ENCODE data around the gene ZBED1.
"Not testable (repeated sequence)": the region's sequence is repeated elsewhere in the genome, so short reads cannot be mapped to it uniquely, and the experiment has no call there.

Gene ZBED1

DNA sequence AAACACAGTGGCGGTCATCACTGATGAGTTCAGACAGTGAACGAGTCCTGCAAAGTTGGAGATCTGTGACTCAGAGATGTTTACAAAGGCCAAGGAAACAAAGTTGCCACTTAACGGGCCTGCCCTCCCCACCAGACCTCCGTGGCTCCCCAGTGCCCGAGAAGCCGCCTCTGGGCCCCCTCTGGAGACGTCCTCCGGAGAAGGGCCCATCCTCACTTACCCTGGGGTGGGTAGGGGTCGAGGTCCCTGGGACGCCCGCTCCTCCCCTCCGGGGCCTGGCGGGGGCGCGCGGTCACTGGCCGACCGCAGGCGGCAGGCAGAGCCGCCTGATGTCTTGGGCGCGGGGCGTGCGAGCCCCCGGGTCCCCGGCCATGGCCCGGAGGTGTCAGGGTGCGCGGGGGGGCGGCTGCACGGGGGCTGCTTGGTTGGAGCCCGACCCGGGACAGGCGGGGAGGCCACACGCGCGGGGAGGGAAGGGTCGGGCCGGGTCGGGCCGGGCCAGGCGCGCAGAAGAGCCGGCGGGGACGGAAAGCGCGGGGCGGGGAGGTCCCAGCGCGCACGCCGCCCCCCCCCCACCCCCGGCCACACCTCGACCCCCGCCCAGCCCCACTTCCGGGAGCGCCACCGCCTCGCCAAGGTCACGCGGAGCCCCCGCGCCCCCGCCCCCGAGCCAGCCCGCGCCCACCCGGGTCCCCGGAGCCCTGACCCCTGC, 529 bp downstream of the ZBED1 start:
- peak overlapping the region; percentile 50 for H3K27ac ChIP-seq
- DNase-seq (ENCODE audit: low read depth, low spot score), result no peak

DNA sequence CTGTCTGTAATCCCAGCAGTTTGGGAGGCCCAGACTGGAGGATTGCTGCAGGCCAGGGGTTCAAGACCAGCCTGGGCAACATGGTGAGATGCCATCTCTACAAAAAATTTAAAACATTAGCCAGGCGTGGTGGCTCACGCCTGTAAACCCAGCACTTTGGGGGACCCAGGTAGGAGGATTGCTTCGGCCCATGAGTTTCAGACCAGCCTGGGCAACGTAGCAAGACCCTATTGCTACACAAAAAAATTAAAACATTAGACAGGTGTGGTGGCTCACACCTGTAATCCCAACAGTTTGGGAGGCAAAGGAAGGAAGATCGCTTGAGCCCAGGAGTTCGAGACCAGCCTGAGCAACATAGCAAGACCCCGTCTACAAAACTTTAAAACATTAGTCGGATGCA, 1.3 kb downstream of the ZBED1 start:
- peak overlapping the region; percentile 43 for H3K27ac ChIP-seq
- DNase-seq (ENCODE audit: low read depth, low spot score), result no peak

DNA sequence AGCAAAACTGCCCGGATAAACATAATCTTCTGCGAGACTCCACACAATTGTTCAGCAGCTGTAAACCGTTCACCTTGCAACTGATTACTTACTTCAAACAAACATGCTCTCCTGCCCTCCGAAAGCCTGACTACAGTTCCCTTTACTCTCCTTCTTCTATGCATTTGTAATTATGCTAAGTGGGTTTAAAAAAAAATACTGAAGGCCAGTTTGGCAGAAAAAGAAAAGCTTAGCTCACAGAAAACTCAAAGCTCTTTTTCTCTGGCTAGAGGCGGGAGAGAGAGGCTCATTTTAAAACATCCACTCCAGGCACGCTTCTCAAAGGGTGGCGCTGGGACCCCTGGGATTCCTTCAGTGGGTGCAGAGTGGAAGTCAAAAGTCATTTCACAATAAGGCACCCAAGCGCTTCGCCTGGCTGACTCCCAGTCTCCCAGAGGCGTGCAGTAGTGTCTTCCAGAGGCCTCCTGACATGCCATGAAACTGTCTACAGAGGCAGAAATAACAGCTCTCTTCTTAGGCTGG, 1.9 kb downstream of the ZBED1 start:
- no peak for DNase-seq (ENCODE audit: low read depth, low spot score)

DNA sequence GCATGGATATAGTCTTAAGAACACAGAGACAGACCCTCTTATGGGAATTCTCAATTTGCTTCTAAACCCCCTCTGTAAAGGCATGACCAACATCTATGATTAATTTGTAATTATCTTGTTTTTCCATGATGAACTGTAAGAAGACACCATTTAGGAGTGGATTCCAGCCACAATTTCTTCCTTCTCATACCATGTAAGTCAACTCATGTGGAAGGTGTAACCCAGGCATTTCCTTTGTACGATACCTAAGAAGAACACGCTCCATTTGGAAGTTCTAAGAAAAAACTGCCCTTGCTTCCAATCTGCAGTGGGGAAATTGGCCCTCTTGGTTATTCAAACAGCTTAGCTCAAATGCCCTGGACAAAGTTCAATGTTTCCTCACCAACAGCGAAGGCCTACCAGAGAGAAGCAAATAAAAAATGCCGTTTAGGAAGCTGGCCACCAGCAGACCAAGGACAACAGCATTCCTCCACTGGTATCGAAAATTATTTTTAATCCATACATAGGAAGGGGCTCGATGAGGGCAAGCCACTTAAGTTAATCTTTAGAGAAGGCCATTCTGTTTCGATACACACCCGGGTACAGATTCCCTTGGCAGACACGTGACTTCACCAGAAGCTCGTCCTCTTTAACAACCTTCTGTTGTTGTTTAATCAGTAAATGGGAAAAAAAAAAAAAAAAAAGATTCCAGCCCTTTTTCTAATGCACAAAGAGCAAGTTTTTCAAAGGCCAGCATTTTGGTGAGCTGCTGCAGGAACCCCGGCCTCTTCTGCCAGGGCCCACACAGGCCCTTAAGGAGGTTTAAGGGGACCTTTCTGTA, 2.6 kb downstream of the ZBED1 start:
- peak overlapping the region; percentile 43 for H3K27ac ChIP-seq
- DNase-seq (ENCODE audit: low read depth, low spot score), result no peak

More for the DNA sequence above, 1.9 kb downstream of the ZBED1 start:
- H3K27ac ChIP-seq, result peak overlapping the region; percentile 43

DNA sequence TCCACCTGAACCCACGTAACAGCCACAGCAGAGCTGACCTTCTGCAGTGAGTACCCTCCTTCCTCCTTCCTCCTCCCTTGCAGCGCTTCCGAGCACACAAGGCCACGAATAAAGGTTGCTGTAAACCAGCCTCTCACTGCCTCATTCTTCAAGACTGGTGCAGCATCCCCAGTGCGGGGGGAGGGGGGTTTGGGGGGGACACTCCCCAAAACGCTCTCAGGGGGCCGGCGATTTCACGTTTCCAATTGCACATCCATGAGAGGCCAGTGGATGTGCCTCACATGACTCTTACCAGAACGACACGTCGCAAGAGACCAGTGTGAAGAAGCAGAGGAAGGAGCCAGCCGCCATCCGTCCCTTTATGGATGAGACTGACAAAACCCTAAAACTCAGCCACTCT, 5.2 kb downstream of the ZBED1 start:
- no peak for DNase-seq (ENCODE audit: low read depth, low spot score)
- H3K27ac ChIP-seq, result no peak overlapping the region

DNA sequence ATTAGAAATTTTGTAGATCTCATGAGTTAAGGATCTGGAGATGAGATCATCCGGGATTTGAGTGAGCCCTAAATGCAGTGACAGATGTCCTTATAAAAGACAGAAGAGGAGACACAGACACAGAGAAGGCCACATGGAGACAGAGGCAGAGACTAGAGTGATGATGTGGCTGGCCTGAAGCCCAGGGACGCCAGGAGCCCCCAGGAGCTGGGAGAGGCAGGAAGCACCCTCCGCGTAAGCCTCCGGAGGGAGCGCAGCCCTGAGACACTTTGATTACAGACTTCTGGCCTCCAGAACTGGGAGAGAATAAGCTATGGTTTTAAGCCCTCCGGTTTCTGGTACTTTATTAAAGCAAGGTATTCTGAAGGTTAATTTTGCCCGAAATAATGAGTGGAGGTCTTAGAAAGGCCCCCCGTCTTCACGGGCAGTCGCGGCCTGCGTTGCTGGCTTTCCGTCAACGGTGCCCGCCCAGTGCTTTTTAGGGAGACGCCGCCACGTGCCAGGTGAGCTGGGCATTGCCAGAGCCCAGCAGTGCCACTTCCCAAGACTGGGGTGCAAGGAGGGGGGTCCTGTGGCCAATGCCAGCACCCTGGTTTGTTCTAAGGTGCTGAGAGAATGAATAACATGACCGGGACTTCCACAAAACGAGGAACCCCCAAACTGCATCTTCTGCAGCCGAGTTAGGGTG, 8.1 kb downstream of the ZBED1 start:
- no peak for DNase-seq (ENCODE audit: low read depth, low spot score)
- no peak overlapping the region for H3K27ac ChIP-seq

DNA sequence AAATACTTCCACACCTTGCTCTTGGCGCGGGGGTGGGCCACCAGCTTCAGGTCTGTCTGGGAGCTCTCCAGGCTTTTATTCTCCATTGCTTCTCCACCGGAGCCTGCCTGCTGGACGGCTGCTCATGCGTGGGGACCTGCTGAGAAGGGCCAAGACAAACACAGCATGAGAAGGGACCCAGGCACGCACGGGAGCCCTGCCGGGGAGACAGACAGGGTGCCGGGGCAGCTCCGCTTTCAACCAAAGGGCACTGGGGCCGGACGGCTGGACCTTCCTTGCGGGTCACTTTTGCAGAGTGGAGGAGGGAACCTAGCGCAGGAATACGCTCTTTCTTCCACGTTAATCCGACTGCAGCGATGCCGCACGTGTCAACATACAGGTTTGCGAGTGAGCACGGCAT, 10.1 kb downstream of the ZBED1 start:
- no peak overlapping the region for H3K27ac ChIP-seq
- no peak for DNase-seq (ENCODE audit: low read depth, low spot score)

DNA sequence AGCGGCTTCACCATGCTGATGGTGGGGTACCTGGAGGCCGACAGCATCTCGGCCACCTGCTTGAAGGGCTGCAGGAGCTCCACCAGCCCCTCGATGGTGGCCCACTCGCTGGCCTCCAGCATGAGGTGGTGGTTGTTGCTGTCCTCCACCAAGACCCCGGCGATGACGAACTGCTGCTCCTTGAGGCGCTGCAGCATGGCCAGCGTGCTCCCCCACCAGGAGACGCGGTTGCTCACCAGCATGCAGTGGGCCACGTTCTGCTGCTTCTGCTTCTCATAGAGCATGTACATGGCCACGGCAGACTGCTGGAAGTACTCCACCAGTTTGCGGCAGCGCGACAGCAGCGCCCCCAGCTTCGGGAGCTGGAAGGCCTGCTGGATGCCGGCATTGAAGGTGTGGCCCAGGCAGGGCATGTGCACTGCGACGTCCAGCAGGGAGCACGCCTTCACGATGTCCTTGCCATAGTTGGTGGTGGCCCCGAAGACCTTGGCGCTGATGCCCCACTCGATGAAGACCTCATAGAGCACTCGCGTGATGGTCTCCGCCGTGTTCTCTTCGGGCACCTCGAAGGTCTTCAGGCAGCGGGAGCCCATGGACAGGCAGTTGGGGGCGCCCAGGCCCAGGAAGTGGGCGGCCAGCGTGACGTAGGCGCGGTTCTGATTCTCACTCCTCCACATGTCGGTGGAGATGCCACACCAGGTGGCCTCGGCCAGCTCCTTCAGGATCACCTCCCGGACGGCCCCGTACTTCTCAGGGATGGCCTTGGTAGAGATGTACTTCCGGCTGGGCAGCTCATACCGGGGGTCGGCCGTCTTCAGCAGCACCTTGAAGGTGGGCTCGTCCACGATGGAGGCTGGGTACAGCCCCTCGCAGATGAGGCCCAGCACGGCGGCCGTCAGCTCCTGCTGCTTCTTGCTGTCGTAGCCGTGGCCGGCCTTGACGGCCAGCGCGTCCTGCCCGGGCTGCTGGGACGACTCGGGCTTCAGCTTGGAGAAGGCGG, 11.0 kb downstream of the ZBED1 start:
- no peak for DNase-seq (ENCODE audit: low read depth, low spot score)
- no peak overlapping the region for H3K27ac ChIP-seq

DNA sequence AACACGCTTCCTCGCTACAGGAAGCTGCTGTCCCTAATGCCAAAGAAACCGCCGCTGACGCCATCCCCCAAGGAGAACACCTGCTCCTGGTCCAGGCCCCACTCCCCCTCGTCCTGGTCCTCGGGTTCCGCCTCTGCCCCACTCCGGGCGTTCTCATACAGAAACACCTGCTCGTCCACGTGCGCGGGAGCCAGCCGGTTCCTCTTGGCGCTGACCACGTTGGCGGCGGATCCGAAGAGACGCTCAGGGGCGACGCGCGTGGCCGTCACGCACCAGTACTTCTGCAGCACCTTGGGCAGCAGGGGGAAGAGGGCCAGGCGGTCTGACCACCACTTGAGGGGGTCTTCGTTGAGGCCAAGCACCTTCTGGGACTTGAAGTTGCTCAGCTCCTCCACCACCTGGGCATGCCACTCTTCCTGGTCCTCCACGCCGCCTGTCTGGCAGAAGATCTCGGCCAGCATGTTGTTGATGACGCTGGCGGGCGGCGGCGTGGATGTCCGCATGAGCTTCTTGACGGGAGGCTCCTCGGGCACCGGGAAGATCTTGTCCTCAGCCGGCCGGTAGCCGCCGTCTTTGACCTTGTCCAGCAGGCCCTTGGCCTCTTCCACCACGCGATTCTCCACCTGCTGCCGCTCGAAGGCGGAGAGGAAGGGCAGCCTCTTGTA, 12.0 kb downstream of the ZBED1 start:
- H3K27ac ChIP-seq, result no peak overlapping the region

DNA sequence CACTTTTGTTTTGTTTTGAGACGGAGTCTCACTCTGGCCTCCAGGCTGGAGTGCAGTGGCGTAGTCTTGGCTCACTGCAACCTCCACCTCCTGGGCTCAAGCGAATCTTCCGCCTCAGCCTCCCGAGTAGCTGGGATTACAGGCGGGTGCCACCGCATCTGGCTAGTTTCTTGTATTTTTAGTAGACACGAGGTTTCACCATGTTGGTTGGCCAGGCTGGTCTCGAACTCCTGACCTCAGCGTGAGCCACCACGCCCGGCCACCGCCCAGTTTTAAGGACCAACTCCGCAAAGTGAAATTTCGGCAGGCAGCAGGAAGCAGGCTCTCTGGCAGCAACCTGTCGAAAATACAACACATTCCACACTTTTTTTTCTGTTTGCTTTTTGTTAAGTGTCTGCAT, 13.4 kb downstream of the ZBED1 start:
- H3K27ac ChIP-seq, result no peak overlapping the region
- DNase-seq (ENCODE audit: low read depth, low spot score), result no peak

More for the DNA sequence above, 12.0 kb downstream of the ZBED1 start:
- no peak for DNase-seq (ENCODE audit: low read depth, low spot score)

DNA sequence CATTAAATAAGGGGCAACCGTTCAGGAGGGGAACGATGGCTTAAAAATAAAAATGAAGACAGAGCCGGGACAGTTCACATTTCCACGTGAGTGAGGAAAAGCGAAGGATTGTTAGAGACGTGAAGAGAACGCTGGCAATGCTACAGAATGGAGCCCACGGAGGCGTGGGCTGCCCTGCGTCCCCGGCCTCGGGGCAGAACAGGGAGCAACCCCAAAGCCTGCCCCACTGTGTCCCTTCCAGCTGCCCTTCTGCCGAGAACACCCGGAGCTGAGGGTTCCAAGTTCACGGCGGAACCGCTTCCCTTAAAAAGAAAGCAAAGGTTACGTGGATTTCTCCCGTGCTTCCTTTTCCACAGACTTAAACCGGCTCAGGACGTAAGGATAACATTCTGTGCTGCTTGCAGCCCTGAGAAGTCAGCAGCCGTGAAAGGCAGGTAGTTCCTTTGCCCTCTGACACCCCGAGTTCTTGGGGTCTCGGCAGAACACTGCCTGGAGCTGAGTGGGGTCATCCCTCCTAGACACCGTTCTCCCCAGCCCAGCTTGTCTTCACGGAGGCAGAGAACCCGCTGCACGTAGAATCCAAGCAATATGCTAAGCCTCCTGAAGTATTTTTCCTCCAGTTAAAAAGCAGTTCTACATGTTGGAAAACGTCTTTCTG, 14.2 kb downstream of the ZBED1 start:
- H3K27ac ChIP-seq, result no peak overlapping the region

DNA sequence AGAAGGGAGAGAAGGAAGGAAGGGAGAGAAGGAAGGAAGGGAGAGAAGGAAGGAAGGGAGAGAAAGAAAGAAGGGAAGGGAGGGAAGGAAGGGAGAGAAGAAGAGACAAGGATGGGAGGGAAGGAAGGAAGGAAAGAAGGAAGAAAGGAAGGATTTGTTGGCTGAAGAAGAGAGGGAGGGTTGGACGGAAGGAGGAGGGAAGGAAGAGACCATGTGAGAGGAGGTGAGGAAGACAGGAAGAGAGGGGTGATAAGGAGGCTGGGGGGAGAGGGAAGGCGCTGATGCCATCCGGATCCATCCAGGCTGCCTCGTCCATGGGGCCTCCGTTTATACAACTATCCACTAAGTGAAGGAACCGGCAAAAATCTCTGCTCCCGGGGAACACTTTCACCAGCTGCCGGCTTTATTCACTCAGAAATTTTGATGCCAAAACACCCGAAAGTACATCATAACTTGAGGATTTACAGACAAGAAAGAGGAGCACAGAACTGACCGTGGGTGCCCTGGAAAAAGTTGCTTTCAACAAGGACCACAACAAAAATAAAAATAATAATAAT, 14.9 kb downstream of the ZBED1 start:
- H3K27ac ChIP-seq, result peak overlapping the region; percentile 53
- no peak for DNase-seq (ENCODE audit: low read depth, low spot score)

More for the DNA sequence above, 14.2 kb downstream of the ZBED1 start:
- DNase-seq (ENCODE audit: low read depth, low spot score), result no peak

DNA sequence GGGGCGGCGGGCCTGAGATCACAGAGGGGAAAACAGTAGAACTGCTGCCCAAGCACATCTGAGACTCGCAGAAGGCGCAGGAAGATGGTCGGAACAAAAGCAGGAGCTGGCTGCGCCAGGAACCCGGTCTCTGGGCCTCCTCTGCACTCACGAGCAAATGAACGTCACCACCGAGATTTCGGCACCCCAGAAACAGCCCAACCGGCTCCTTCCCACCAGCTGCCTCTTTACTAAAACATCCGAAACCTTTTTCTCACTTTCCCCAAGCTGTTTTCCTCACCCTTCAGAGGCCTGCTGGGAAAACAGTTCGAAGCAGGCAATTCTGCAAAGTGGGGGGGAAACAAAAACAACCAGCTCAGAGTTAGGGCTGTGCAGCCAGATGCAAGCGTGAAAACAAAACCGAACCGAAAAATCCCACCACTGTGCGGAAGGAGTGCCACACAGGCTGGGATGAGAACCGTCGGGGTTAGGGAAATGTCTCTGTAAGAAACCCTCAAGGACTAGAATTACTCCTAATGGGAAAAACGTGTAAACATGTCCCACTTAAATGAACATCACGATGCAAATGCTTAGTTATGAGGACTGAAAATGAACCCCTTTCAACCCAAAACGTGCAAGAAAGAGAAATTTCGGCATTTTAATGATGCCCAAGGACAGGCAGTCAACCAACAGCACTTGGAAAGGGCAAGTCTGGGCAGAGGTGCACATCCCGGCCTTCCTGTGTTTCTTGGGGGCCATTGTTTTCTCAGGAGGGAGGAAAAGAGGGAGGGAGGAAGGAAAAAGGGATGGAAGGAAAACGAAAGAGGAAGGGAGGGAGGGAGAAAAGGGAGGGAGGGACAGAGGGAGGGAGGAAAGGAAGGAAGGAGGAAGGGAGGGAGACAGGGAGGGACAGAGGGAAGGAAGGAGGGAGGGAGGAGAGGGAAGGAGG, 15.8 kb downstream of the ZBED1 start:
- no peak for DNase-seq (ENCODE audit: low read depth, low spot score)
- H3K27ac ChIP-seq, result peak overlapping the region; percentile 53

DNA sequence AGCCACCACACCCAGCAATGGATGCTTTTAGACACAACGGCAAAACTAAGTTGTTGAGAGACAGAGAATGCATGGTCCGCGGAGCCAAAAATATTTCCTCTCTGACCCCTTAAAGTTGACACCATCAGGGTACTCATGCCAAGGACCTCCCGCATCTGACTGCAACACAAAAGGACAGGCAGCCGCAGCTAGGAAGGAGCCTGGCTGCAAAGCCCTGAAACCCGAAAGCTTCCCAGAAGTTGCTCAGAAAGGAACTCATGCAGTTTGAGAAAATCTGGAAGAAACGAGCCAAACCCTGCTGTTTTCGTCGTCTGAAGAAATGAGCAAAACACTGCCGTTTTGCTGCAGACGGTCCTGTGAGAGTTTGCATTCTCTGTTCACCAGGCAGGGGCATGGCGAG, 16.5 kb downstream of the ZBED1 start:
- H3K27ac ChIP-seq, result peak overlapping the region; percentile 53
- no peak for DNase-seq (ENCODE audit: low read depth, low spot score)

DNA sequence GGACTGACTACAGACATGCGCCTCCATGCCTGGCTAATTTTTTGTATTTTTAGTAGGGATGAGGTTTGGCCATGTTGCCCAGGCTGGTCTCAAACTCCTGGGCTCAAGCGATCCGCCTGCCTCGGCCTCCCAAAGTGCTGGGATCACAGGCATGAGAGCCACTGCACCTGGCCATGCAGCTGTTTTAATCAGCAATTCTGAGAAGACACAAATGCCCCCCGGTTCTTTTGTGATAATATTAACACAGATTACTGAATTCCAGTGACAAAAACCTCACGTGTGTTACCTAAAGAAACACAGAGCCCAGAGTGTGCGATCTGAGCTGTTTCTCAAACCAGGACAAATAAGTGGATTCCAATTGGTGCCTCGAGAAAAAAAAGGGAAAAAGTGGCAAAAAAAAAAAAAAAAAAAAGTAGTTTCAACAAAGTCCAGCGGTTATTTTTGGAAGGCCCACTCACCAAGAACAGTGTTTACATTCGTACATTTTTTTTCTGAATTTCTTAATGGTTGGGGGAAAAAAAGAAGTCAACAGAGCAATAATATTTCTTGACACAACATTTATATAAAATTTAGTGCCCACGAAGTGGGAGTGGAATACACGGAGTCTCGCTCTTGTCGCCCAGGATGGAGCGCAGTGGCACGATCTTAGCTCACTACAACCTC, 17.2 kb downstream of the ZBED1 start:
- no peak for DNase-seq (ENCODE audit: low read depth, low spot score)
- no peak overlapping the region for H3K27ac ChIP-seq

DNA sequence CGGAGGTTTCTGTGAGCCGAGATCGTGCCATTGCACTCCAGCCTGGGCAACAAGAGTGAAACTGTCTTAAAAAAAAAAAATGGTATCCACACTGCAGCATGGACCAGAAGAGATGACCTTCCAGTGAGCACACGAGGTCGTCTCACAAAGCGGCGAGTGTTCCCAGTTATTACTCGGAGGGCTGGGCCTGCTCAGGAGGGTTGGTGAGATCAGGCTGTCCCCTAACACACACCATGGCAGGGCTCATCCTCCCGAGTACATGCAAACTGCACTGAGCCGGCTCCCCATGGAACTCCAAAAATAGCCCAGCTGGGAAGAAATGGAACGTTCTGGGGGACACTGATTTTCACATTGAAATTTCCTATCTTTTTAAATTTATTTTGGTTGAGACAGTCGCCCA, 19.2 kb downstream of the ZBED1 start:
- not testable (repeated sequence) for DNase-seq (ENCODE audit: low read depth, low spot score); H3K27ac ChIP-seq

DNA sequence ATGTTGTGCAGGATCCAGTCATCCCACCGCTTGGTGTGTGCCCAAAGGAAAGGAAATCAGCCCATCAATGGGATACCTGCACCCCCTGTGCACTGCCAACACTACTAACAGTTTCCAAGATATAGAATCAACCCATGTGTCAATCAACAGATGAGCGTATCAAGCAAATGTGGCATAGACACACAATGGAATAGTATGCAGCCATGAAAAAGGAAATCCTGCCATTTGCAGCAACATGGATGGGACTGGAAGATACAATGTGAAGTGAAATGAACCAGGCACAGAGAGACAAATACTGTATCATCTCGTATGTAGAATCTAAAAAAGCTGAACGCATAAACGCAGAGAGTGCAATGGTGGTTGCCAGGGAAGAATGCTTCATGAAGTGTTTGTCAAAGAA, 20.8 kb downstream of the ZBED1 start:
- not testable (repeated sequence) for DNase-seq (ENCODE audit: low read depth, low spot score); H3K27ac ChIP-seq

Data from epithelial cell of prostate (primary cell).